Loucy (cell line): ENCODE measurements around the gene IFNG.
"Not testable (repeated sequence)": the region's sequence is repeated elsewhere in the genome, so short reads cannot be mapped to it uniquely, and the experiment has no call there.

Experiments
- H2AFZ ChIP-seq: fragments of 200-600 bp; sonication (generic); 2 replicates; pipeline ENCODE4 v1.6.0; 2016; ENCODE audit warnings: antibody characterized with exemption, mild to moderate bottlenecking, low read length, moderate library complexity
- H3F3A ChIP-seq: fragments of 200-600 bp; 2 replicates; pipeline ENCODE4 v1.6.0; 2016; ENCODE audit warnings: antibody characterized with exemption, low read depth, mild to moderate bottlenecking
- H3K27me3 ChIP-seq: fragments of 200-600 bp; sonication (generic); 2 replicates; pipeline ENCODE4 v1.6.1; 2014; ENCODE audit warnings: low read length, mild to moderate bottlenecking; ENCODE audit not compliant: insufficient read depth, poor library complexity, severe bottlenecking
- H3K36me3 ChIP-seq: fragments of 200-600 bp; sonication (generic); 2 replicates; pipeline ENCODE4 v1.6.1; 2016; ENCODE audit warnings: low read length; ENCODE audit not compliant: insufficient read depth
- H3K4me1 ChIP-seq: fragments of 200-600 bp; sonication (generic); 2 replicates; pipeline ENCODE4 v1.5.1; 2014; ENCODE audit warnings: low read length, mild to moderate bottlenecking; ENCODE audit not compliant: insufficient read depth, poor library complexity, severe bottlenecking
- H3K4me2 ChIP-seq: fragments of 200-600 bp; sonication (generic); 2 replicates; pipeline ENCODE4 v1.6.0; 2014; ENCODE audit warnings: antibody characterized with exemption, low read length, low read depth, mild to moderate bottlenecking; ENCODE audit not compliant: poor library complexity, severe bottlenecking
- H3K4me3 ChIP-seq: fragments of 200-600 bp; sonication (generic); 2 replicates; pipeline ENCODE4 v1.5.1; 2014; ENCODE audit warnings: low read length, mild to moderate bottlenecking, mixed read lengths; ENCODE audit not compliant: poor library complexity, severe bottlenecking
- H3K79me2 ChIP-seq: fragments of 200-600 bp; sonication (generic); 2 replicates; pipeline ENCODE4 v1.6.1; 2014; ENCODE audit warnings: low read length; ENCODE audit not compliant: insufficient read depth
- H3K9ac ChIP-seq: fragments of 200-600 bp; sonication (generic); 2 replicates; pipeline ENCODE4 v1.6.0; 2014; ENCODE audit warnings: mild to moderate bottlenecking, low read depth, low read length, moderate library complexity; ENCODE audit not compliant: poor library complexity, severe bottlenecking
- H3K9me2 ChIP-seq: fragments of 200-600 bp; sonication (generic); replicated peaks from 2 replicates; pipeline ENCODE4 v1.6.1; 2016; ENCODE audit warnings: low read depth, low read length, mixed read lengths
- H3K9me3 ChIP-seq: fragments of 200-600 bp; sonication (generic); 2 replicates; pipeline ENCODE4 v1.6.1; 2014; ENCODE audit warnings: mild to moderate bottlenecking, antibody characterized with exemption, low read length, low read depth; ENCODE audit not compliant: insufficient read depth
- H4K20me1 ChIP-seq: fragments of 200-600 bp; sonication (generic); 2 replicates; pipeline ENCODE4 v1.6.0; 2014; ENCODE audit warnings: antibody characterized with exemption, low read length, mild to moderate bottlenecking; ENCODE audit not compliant: insufficient read depth, poor library complexity, severe bottlenecking
- EZH2phosphoT487 ChIP-seq: fragments of 200-600 bp; IDR thresholded peaks from 2 replicates; pipeline ENCODE4 v1.6.1; 2018; ENCODE audit warnings: antibody characterized with exemption, mild to moderate bottlenecking, moderate library complexity, borderline replicate concordance
- TF ChIP-seq, protein P1 (sequence below): fragments of 200-600 bp; sonication (generic); conservative IDR thresholded peaks from 2 replicates; pipeline ENCODE4 v1.5.1; 2014; ENCODE audit warnings: mild to moderate bottlenecking, antibody characterized with exemption, low read length

The IFNG gene

GRCh38 chr12:68176257-68176656 is 16.7 kb upstream of the IFNG start:
- Histone ChIP-seq H3F3A (no peaks in the 10 kb centered on the region), H3K79me2 (no peaks in the 10 kb centered on the region), H3K9me3 (no peaks in the 10 kb centered on the region), H3K9ac (no peak overlapping the region), H3K4me2 (peak overlapping the region; percentile 44), H2AFZ (no peak overlapping the region), H3K36me3 (no peaks in the 10 kb centered on the region), H3K4me1 (peaks cover 20% of the 10 kb centered on the region), H3K9me2 (no peaks in the 10 kb centered on the region), H3K27me3 (no peaks in the 10 kb centered on the region), H3K4me3 (no peak overlapping the region), H4K20me1 (no peaks in the 10 kb centered on the region)
- TF ChIP-seq, protein P1, sequence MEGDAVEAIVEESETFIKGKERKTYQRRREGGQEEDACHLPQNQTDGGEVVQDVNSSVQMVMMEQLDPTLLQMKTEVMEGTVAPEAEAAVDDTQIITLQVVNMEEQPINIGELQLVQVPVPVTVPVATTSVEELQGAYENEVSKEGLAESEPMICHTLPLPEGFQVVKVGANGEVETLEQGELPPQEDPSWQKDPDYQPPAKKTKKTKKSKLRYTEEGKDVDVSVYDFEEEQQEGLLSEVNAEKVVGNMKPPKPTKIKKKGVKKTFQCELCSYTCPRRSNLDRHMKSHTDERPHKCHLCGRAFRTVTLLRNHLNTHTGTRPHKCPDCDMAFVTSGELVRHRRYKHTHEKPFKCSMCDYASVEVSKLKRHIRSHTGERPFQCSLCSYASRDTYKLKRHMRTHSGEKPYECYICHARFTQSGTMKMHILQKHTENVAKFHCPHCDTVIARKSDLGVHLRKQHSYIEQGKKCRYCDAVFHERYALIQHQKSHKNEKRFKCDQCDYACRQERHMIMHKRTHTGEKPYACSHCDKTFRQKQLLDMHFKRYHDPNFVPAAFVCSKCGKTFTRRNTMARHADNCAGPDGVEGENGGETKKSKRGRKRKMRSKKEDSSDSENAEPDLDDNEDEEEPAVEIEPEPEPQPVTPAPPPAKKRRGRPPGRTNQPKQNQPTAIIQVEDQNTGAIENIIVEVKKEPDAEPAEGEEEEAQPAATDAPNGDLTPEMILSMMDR, result no peak
- no peak for TF ChIP-seq EZH2phosphoT487

GRCh38 chr12:68175557-68176061 is 16.1 kb upstream of the IFNG start:
- Histone ChIP-seq H3K4me3 (peak overlapping the region; percentile 12), H3K9me3 (no peaks in the 10 kb centered on the region), H3K4me2 (peak overlapping the region; percentile 44)

DNA sequence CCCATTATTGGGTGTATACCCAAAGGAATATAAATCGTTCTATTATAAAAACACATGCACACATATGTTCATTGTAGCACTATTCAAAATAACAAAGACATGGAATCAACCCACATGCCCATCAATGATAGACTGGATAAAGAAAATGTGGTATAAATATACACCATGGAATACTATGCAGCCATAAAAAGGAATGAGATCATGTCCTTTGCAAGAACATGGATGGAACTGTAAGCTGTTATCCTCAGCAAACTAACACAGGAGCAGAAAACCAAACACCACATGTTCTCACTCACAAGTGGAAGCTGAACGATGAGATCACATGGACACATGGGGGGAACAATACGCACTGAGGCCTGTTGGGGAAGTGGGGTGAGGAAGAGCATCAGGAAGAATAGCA is 15.2 kb upstream of the IFNG start:
- peaks cover 12% of the 10 kb centered on the region for H3K4me1 ChIP-seq
- H3K36me3 ChIP-seq, H3K9ac ChIP-seq, H3F3A ChIP-seq, H2AFZ ChIP-seq, H3K27me3 ChIP-seq, H3K79me2 ChIP-seq, H4K20me1 ChIP-seq, H3K9me2 ChIP-seq, H3K9me3 ChIP-seq, H3K4me2 ChIP-seq, H3K4me3 ChIP-seq: not testable (repeated sequence)

More at GRCh38 chr12:68175557-68176061, 16.1 kb upstream of the IFNG start:
- no peaks in the 10 kb centered on the region for H3K79me2 ChIP-seq
- peak overlapping the region; percentile 59 for H2AFZ ChIP-seq
- no peaks in the 10 kb centered on the region for H3K27me3 ChIP-seq
- no peaks in the 10 kb centered on the region for H4K20me1 ChIP-seq
- TF ChIP-seq, protein P1, result no peak
- TF ChIP-seq EZH2phosphoT487, result no peak
- H3K9me2 ChIP-seq, result no peaks in the 10 kb centered on the region
- H3K9ac ChIP-seq, result no peak overlapping the region
- no peaks in the 10 kb centered on the region for H3K36me3 ChIP-seq
- H3K4me1 ChIP-seq, result peaks cover 13% of the 10 kb centered on the region
- H3F3A ChIP-seq, result no peaks in the 10 kb centered on the region

DNA sequence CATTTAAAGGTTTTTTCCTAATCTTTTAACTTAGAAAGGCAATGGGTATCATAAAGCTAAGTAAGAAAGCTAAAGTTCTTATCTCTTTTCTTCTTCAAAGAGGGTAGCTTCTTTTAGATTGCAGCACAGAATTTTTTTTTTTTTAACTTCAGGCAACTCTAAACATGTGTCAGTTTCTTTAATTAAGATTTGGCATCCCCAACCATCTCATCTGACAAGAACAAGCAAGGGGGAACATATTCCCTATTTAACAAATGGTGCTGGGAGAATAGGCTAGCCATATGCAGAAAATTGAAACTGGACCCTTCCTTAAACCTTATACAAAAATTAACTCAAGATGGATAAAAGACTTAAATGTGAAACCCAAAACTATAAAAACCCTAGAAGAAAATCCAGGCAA is 14.3 kb upstream of the IFNG start:
- H3K27me3 ChIP-seq, result no peaks in the 10 kb centered on the region
- no peaks in the 10 kb centered on the region for H3K9me2 ChIP-seq
- no peaks in the 10 kb centered on the region for H3K36me3 ChIP-seq
- H3K4me3 ChIP-seq, result no peak overlapping the region
- H4K20me1 ChIP-seq, result no peaks in the 10 kb centered on the region
- TF ChIP-seq, protein P1, result no peak
- no peak for TF ChIP-seq EZH2phosphoT487
- no peak overlapping the region for H3K4me2 ChIP-seq
- H3F3A ChIP-seq, result no peaks in the 10 kb centered on the region
- no peak overlapping the region for H3K9ac ChIP-seq
- no peaks in the 10 kb centered on the region for H3K79me2 ChIP-seq
- no peaks in the 10 kb centered on the region for H3K9me3 ChIP-seq
- H2AFZ ChIP-seq, result no peak overlapping the region
- peaks cover 12% of the 10 kb centered on the region for H3K4me1 ChIP-seq
